H9 (cell line): Measurements from ENCODE around the gene THTPA. TPM values are rescaled to one million over a fixed set of nuclear protein-coding genes. Genes with fewer than 3 reads are reported as not detected.

ENCODE experiments used
- DNase-seq: peaks from one replicate; pipeline ENCODE4 v3.0.0-alpha.2; 2017
- H2AFZ ChIP-seq: one replicate; pipeline ENCODE4 v1.6.1; 2013; ENCODE audit warnings: mild to moderate bottlenecking, low read length, control low read depth, moderate library complexity
- H2AK5ac ChIP-seq: 2 replicates; pipeline ENCODE4 v1.6.1; 2013; ENCODE audit warnings: low read length, control low read depth, mixed read lengths; ENCODE audit not compliant: insufficient read length
- H2BK120ac ChIP-seq: one replicate; pipeline ENCODE4 v1.6.1; 2013; ENCODE audit warnings: low read depth, mild to moderate bottlenecking, low read length, control low read depth, inconsistent platforms; ENCODE audit not compliant: poor library complexity, severe bottlenecking
- H2BK12ac ChIP-seq: 2 replicates; pipeline ENCODE4 v1.6.1; 2013; ENCODE audit warnings: low read length, control low read depth, mixed read lengths, low read depth; ENCODE audit not compliant: insufficient read length
- H2BK15ac ChIP-seq: 2 replicates; pipeline ENCODE4 v1.6.1; 2013; ENCODE audit warnings: low read depth, low read length, control low read depth
- H2BK20ac ChIP-seq: one replicate; pipeline ENCODE4 v1.6.1; 2013; ENCODE audit warnings: low read depth, mild to moderate bottlenecking, low read length, control low read depth, inconsistent platforms; ENCODE audit not compliant: poor library complexity, severe bottlenecking
- H2BK5ac ChIP-seq: 2 replicates; pipeline ENCODE4 v1.6.1; 2013; ENCODE audit warnings: low read length, control low read depth, mixed read lengths; ENCODE audit not compliant: insufficient read length
- H3K14ac ChIP-seq: 2 replicates; pipeline ENCODE4 v1.6.1; 2013; ENCODE audit warnings: low read length, control low read depth; ENCODE audit not compliant: insufficient read depth
- H3K18ac ChIP-seq: 2 replicates; pipeline ENCODE4 v1.6.1; 2013; ENCODE audit warnings: low read depth, mild to moderate bottlenecking, mixed read lengths, low read length, control low read depth; ENCODE audit not compliant: insufficient read length
- H3K23ac ChIP-seq: 2 replicates; pipeline ENCODE4 v1.6.1; 2013; ENCODE audit warnings: low read length, control low read depth, mixed read lengths, low read depth; ENCODE audit not compliant: insufficient read length
- H3K23me2 ChIP-seq: 2 replicates; pipeline ENCODE4 v1.6.1; 2013; ENCODE audit warnings: low read depth, mild to moderate bottlenecking, mixed read lengths, low read length, control low read depth; ENCODE audit not compliant: insufficient read length, poor library complexity, severe bottlenecking
- H3K27ac ChIP-seq: 2 replicates; pipeline ENCODE4 v1.5.1; 2013; ENCODE audit warnings: low read length, control low read depth, mixed read lengths, low read depth; ENCODE audit not compliant: insufficient read length
- H3K27me3 ChIP-seq: 2 replicates; pipeline ENCODE4 v1.6.1; 2013; ENCODE audit warnings: low read length, control low read depth, inconsistent platforms; ENCODE audit not compliant: insufficient read depth
- H3K4ac ChIP-seq: 2 replicates; pipeline ENCODE4 v1.6.1; 2013; ENCODE audit warnings: low read depth, mild to moderate bottlenecking, control low read depth, inconsistent platforms, low read length, moderate library complexity
- H3K4me1 ChIP-seq: 2 replicates; pipeline ENCODE4 v1.6.1; 2013; ENCODE audit warnings: low read length, control low read depth, inconsistent platforms; ENCODE audit not compliant: insufficient read depth
- H3K4me2 ChIP-seq: 2 replicates; pipeline ENCODE4 v1.6.1; 2013; ENCODE audit warnings: low read length, control low read depth, mixed read lengths; ENCODE audit not compliant: insufficient read length, insufficient read depth
- H3K56ac ChIP-seq: 2 replicates; pipeline ENCODE4 v1.6.1; 2013; ENCODE audit warnings: low read depth, mild to moderate bottlenecking, mixed read lengths, low read length, control low read depth; ENCODE audit not compliant: insufficient read length
- H3K79me1 ChIP-seq: 2 replicates; pipeline ENCODE4 v1.6.1; 2013; ENCODE audit warnings: low read depth, mild to moderate bottlenecking, moderate library complexity, low read length, control low read depth, inconsistent platforms; ENCODE audit not compliant: insufficient read depth, poor library complexity, severe bottlenecking
- H3K79me2 ChIP-seq: 2 replicates; pipeline ENCODE4 v1.6.1; 2013; ENCODE audit warnings: low read length, control low read depth, inconsistent platforms; ENCODE audit not compliant: insufficient read depth
- H3K9ac ChIP-seq: 2 replicates; pipeline ENCODE4 v1.6.1; 2013; ENCODE audit warnings: low read length, control low read depth, mixed read lengths; ENCODE audit not compliant: insufficient read length; ENCODE audit errors: extremely low read depth
- H3K9me3 ChIP-seq: one replicate; pipeline ENCODE4 v1.6.1; 2013; ENCODE audit warnings: low read depth, low read length, inconsistent platforms; ENCODE audit not compliant: control insufficient read depth
- H3T11ph ChIP-seq: one replicate; pipeline ENCODE4 v1.6.1; 2013; ENCODE audit warnings: mild to moderate bottlenecking, low read length, control low read depth, inconsistent platforms
- H4K20me1 ChIP-seq: one replicate; pipeline ENCODE4 v1.6.1; 2013; ENCODE audit not compliant: control insufficient read depth, insufficient read length, insufficient read depth
- H4K5ac ChIP-seq: 2 replicates; pipeline ENCODE4 v1.6.1; 2013; ENCODE audit warnings: low read depth, mild to moderate bottlenecking, mixed read lengths, low read length, control low read depth; ENCODE audit not compliant: insufficient read length
- H4K8ac ChIP-seq: replicated peaks from 2 replicates; pipeline ENCODE4 v1.6.1; 2013; ENCODE audit warnings: low read length, control low read depth, mixed read lengths, low read depth; ENCODE audit not compliant: insufficient read length
- H4K91ac ChIP-seq: 2 replicates; pipeline ENCODE4 v1.6.1; 2013; ENCODE audit warnings: low read depth, mild to moderate bottlenecking, moderate library complexity, mixed read lengths, low read length, control low read depth; ENCODE audit not compliant: insufficient read length
- H3K27ac Mint-ChIP-seq, 3 experiments: 2 replicates in 2 of 3; 3 replicates in 1 of 3; pipeline ENCODE4 v1.8.0; 2020 to 2021; ENCODE audit warnings: mixed read lengths in 3 of 3, mild to moderate bottlenecking in 1 of 3, moderate library complexity in 1 of 3
- H3K27me3 Mint-ChIP-seq: 2 replicates; pipeline ENCODE4 v1.8.0; 2021; ENCODE audit warnings: low read depth, mild to moderate bottlenecking, moderate library complexity, mixed read lengths
- H3K36me3 Mint-ChIP-seq, 3 experiments: 2 replicates in 2 of 3; 3 replicates in 1 of 3; pipeline ENCODE4 v1.8.0; 2020 to 2021; ENCODE audit warnings: low read depth in 3 of 3, mixed read lengths in 3 of 3; ENCODE audit not compliant: insufficient read depth in 1 of 3
- H3K4me1 Mint-ChIP-seq, 2 experiments: 2 replicates each; pipeline ENCODE4 v1.8.0; 2020; ENCODE audit warnings: mixed read lengths in 2 of 2
- H3K4me3 Mint-ChIP-seq, 2 experiments: 2 replicates in 1 of 2; 3 replicates in 1 of 2; pipeline ENCODE4 v1.8.0; 2020 to 2021; ENCODE audit warnings: mild to moderate bottlenecking in 2 of 2, mixed read lengths in 2 of 2, moderate library complexity in 1 of 2
- H3K9me3 Mint-ChIP-seq, 2 experiments: 2 replicates in 1 of 2; 3 replicates in 1 of 2; pipeline ENCODE4 v1.8.0; 2020; ENCODE audit warnings: mild to moderate bottlenecking in 2 of 2, mixed read lengths in 2 of 2, moderate library complexity in 1 of 2
- WGBS: extraction: QIAGEN DNeasy Blood & Tissue Kit; methylation state at CpG from one replicate; pipeline ENCODE4 v1.1.7; 2013; ENCODE audit warnings: missing lambda C conversion rate, low lambda C conversion rate, mixed read lengths; ENCODE audit not compliant: insufficient read length; ENCODE audit errors: extremely low coverage; 5-methylcytosine and 5-hydroxymethylcytosine counted together
- total RNA-seq: library from RNA; stranded (reverse); gene quantifications from 2 replicates; pipeline ENCODE4 v1.2.1, GENCODE V29; 2021
- TF ChIP-seq, protein P1 (sequence below): fragments of 200-600 bp; sonication (generic); conservative IDR thresholded peaks from 3 replicates; pipeline ENCODE4 v1.8.0; 2021; ENCODE audit warnings: antibody characterized with exemption, mild to moderate bottlenecking

The THTPA gene
- total RNA-seq, 1 experiment from 2014 or later, result 15.6 TPM

DNA sequence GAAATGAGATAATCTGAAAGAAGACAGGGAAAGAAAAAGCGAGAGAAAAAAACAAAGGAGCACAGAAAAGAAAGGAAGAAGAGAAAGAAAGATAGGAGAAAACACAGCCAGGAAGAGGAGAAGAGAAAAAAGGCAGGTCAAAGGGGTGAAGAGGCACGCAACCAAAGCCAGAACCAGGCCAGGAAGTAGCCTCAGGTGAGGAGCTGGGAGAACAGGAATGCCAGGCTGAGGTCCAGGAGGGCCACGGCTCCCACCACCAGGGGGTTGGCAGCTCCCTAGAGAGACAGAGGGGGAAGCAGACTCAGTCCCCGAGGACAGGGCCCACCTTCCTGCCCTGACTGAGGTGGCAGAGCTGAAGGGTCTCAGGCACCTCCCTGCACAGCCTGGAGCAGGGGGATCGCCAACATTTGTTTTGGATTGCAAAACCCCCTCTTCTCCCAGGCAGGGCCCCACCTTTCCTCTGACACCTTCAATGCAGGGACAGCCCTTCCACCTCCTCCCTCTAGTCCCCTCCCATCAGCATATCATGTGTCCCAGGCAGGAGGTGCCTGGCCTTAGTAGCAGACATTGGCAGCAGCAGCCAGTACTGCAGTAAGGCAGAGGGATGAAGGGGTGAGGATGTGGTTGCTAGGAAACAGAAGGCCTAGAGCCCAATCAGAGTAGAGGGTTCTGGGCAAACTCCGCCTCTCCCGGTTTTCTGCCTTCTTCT, 13.5 kb downstream of the THTPA start:
- Histone ChIP-seq H3T11ph (no peak overlapping the region), H4K5ac (no peak overlapping the region), H3K18ac (no peak overlapping the region), H3K27ac (no peak overlapping the region), H3K14ac (no peak overlapping the region), H3K4me2 (no peak overlapping the region), H4K8ac (no peak overlapping the region), H2BK12ac (no peak overlapping the region), H3K79me1 (no peaks in the 10 kb centered on the region), H2BK15ac (no peak overlapping the region), H3K23me2 (peaks cover 3% of the 10 kb centered on the region), H2BK120ac (no peak overlapping the region), H3K23ac (no peak overlapping the region), H4K20me1 (peaks cover 8% of the 10 kb centered on the region), H3K4ac (no peak overlapping the region), H2AFZ (no peak overlapping the region), H2BK20ac (no peak overlapping the region), H2AK5ac (no peak overlapping the region), H3K79me2 (no peaks in the 10 kb centered on the region), H4K91ac (no peak overlapping the region), H2BK5ac (no peak overlapping the region), H3K4me1 (peaks cover 9% of the 10 kb centered on the region), H3K9me3 (no peaks in the 10 kb centered on the region), H3K56ac (no peak overlapping the region), H3K27me3 (no peaks in the 10 kb centered on the region), H3K9ac (no peak overlapping the region)
- Mint-ChIP-seq H3K4me3 (peak overlapping the region in 1 of 2 experiments; percentile 52; a peak in 2 of 5 replicates), H3K9me3 (no peaks in the 10 kb centered on the region), H3K27me3 (peaks cover 18% of the 10 kb centered on the region), H3K36me3 (peaks cover 15 to 43% (median 24%) of the 10 kb centered on the region in 3 experiments), H3K27ac (peak overlapping the region in 1 of 3 experiments; percentile 92; a peak in 3 of 7 replicates), H3K4me1 (peaks cover 42% of the 10 kb centered on the region in 2 experiments)
- peak; percentile 81 for DNase-seq
- TF ChIP-seq, protein P1, sequence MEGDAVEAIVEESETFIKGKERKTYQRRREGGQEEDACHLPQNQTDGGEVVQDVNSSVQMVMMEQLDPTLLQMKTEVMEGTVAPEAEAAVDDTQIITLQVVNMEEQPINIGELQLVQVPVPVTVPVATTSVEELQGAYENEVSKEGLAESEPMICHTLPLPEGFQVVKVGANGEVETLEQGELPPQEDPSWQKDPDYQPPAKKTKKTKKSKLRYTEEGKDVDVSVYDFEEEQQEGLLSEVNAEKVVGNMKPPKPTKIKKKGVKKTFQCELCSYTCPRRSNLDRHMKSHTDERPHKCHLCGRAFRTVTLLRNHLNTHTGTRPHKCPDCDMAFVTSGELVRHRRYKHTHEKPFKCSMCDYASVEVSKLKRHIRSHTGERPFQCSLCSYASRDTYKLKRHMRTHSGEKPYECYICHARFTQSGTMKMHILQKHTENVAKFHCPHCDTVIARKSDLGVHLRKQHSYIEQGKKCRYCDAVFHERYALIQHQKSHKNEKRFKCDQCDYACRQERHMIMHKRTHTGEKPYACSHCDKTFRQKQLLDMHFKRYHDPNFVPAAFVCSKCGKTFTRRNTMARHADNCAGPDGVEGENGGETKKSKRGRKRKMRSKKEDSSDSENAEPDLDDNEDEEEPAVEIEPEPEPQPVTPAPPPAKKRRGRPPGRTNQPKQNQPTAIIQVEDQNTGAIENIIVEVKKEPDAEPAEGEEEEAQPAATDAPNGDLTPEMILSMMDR, result no peak
- WGBS, result no CpG with 5 or more reads among the region's 7 CpGs
